HG02870 (cell line): ENCODE results near the gene FCMR.

Experiments used
- ATAC-seq: cut with Tn5 transposase; IDR thresholded peaks from one replicate; pipeline ENCODE4 v1.9.1; 2021; ENCODE audit warnings: mild to moderate bottlenecking, moderate library complexity; ENCODE audit not compliant: unreplicated experiment

FCMR gene

DNA sequence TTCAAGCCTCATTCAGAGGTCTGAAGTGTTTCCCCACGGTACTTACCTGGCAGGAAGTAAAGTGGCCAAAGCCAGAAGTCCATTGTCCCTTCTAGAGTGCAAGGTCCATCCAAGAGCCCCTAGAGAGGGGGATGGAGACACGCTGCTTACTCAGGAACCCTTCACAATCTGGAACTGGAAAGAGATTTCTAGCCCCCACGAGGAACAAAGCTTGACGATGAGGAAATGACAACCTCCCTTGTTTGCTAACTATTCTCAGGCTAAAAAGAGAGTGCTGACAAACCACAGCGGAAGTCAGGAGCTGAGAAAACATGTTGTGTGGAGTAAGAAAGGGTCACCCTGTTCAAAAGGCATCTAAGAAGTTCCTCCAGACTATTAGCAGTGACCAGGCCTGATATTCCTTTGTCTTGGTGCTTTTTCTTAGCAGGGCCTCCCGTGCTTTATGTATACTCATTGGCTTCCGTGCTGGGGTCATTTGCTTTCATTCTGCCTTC is at the start of gene FCMR:
TSS of gene FCMR (minus strand) at position 170 of the 494 bp plus-strand sequence. CDS start at position 83, 87 bp downstream.
- ATAC-seq = no peak

DNA sequence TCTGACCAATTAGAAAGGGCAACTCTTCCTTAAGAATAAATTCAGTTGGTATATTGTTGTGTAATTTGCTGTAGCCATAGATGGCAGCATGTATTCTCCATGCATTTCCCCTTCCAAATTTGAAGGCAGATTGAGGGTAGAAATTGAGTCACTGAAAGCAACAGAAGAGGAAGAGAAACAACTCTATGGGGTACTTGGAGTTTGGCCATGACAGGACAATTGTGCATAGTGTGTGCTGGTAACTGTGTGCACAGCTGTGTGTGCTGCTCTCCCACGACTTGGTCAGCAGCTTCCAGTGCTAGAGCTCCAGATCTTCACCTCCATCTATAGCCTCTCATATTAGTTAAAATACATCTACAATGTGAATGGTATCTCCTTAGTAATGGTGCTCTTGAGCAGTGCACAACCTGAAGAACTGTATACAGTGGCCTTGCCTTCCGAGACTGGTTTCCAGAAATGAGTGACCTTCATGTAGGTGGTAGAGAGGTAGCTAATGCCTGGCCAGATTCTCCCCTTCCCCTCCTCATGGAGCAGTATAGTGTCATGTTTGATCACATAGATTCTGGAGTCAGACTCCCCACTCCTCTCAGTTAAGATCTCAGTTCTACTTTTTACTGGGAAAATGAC is 49.4 kb upstream of the FCMR start:
- ATAC-seq = peak; percentile 68

GRCh38 chr1:206970446-206970845 is 48.7 kb upstream of the FCMR start, which contains the start of gene FCAMR:
FCAMR (minus strand) TSS chr1:206970460; CDS start chr1:206970125, 335 bp downstream.
- no peak for ATAC-seq

DNA sequence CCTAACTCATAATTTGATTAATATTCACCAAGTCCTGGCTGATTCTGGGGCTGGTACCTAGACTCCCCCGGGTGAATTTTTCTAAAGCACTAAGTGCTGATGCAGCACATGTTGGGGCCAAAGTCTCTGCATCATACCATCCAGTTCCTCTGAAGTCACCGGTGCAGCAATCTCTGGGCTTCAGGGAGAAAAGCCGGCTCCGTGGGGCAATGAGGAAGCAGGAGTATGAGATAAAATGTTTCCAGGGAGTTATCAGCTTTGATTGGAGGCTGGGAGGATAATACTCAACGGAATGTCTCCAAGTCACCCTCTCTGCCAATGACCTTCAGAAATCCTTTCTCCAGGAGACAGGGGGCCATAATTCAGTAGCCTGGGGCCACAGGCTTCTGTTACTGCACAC is 47.3 kb upstream of the FCMR start:
- no peak for ATAC-seq

GRCh38 chr1:206967096-206967849 is 45.5 kb upstream of the FCMR start:
- ATAC-seq = no peak

- no peak for ATAC-seq
These were observed 44.0 kb upstream of the FCMR start for GRCh38 chr1:206965781-206966180.

GRCh38 chr1:206963740-206964139 is 42.0 kb upstream of the FCMR start:
- no peak for ATAC-seq

GRCh38 chr1:206963119-206963712 is 41.5 kb upstream of the FCMR start:
- no peak for ATAC-seq

DNA sequence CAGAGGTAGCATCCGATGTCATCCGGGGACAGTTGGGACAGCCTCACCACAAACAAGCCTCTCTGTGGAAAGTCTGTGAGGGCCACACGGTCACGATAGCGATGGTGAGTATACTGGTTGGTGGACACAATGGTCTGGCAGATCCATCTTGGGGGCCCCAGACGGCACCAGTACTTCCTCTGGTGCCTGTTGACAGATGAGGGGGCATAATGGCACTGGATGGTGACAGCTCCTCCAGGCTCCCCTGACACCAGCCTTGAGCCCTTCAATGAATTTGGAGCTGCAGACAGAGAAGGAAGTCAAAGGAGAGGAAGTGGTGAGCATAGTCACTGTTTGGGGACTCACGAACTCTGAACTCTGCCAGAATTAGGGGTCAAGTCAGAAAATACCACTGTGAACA is 40.5 kb upstream of the FCMR start:
- no peak for ATAC-seq

DNA sequence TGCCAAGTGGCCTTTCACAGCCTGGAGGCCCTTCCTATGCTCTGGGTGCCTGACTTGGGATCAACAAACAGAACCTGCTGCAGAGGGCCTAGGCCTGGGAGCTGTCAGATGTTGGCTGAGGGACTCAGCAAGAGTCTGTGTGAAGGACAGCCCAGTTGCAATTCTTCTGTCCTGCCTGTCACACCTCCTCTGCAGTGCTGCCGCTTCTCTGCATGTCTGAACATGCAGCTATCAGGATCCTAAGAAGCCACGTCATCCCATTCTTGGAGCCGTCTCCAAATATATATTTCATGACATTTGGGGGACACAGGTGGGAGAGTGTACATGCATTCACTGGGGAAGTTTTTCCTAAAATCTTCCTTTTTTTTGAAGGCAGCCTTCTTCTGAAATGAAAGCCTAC is 39.9 kb upstream of the FCMR start:
- ATAC-seq = no peak

GRCh38 chr1:206960676-206961386 is 39.1 kb upstream of the FCMR start:
- ATAC-seq = no peak

DNA sequence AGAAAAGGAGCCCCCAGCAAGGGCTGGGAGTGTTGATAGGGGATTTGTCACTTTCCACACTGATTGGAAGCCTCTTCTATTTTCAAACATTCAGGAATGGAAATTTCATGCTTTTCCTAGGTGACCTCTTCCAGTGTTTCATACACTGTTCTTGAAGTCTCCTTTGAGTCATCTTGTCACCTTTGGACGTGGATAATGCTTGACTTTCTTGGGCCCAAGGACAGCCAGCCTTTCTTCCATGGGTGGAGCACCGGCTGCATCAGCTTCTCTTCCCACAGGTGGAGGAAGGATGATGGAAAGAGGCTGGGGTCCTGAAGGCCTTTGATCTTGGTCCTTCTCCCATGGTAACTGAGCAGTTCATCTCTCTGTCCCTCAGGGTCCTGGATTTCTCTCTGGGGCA is 36.4 kb upstream of the FCMR start:
- no peak for ATAC-seq

DNA sequence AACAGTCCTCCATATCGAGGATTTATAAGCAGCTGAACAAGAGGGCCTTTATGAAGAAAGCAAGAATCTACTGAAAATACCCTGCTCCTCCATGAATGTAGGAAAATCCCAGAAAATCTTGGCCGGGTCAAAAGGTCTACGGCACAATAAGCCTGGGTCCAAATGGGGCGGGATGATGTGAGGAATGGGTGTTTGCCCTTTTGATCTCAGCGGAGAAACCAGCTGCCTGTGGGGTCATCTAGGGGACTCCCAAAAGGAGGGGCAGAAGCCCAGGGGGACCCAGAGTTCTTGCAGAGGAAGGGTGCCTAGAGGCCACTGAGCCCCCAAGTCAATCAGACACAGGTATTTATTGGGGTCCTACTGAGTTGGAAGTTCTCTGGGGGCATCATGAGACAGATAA is 35.9 kb upstream of the FCMR start:
- no peak for ATAC-seq

DNA sequence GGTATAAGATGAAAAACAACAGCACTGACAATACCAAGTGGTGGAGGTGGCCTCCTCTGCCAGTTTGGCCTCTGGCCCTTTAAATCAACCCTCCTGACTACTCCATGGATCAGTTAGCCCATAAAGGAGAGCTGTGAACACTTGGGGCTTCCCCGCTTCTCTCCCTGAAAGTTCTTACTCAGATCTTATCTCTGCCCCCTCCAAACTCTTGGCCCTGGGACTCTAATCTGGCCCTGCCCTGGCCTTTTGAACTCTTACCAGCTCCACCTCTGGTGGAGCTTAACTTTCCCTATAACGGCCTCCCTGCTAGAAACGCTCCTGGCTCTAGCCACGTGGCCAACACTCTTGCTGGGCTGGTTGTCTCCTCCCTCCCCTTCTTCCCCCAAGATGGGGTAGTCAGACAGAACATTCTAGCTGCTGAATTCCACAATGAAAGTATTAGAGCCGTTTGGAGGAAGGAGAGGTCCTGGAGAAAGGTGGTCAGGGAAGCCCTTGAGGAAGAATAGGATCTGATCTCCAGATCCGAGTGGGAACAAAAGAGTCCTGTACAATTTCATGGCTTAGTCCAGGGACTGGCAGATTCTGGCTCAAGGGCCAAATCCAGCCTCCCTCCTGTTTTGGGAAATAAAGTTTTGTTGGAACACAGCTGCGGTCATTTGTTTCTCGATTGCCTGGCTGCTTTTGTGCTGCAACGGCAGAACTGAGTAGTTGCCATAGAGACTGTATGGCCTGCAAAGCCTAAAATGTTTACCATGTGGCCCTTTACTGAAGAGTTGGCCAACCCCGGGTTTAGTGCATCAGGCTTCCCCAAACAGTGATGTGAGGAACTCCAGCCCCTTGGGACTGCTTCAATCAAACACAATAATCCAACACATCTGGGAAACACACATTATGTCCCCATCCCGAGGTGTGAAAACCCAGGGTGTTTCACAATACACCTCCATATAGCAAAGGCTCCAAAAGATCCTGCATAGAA is 34.0 kb upstream of the FCMR start:
- ATAC-seq = no peak

DNA sequence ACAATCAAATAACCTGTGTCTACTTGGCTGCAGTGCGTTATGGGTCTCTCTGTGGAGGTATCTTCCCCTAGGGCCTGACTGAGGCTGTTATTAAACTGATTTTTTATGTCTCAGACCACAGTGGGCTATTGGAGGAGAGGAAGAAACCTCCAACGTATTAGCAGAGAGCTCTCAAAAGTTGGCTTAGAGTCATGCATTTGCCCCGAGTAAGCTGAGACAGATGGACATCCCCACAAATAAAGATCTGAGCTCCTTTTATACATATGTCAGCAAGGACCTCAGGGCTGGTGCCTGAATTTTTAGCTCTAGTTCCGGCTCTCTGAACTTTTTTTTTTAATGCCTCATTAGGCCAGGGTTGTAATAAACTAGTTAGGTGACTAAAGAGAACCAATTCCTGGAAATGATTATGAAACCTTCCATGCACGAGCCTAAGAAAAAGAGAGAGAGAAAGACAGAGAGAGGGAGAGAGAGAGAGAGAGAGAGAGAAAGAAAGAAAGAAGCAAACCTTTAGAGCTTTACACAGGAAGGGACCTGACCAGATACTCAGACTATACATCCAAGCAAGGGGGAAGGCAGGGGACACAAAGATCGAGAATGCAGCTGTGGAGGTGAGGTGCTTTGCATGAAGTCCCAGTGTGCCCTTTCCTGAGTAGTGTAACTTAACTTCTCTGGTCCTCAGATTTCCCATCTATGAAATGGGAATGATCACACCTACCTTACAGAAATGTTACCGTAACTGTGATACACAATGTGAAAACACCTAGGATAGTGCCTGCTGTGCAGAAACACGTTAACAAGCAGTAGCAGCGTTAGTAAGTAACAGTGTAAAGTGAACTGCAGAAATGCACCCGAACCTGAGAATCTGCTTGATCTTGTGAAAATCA is 33.0 kb upstream of the FCMR start:
- no peak for ATAC-seq

DNA sequence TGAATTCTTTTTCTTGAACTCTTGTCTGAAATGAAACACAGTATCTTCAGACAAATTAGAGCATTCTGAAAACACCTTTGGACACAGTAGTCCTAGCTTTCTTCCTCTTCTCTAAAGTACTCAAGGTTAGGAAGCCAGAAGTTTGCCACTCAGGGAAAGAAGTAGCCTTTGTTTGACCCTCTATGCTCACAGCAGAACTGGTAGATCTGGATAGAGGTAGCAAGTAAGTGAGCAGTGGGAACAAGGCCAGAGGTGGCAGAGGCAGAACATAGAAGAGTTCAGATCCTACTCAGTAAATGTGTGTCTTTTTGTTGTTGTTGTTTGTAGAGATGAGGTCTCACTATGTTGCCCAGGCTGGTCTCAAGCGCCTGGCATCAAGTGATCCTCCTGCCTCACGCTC is 31.9 kb upstream of the FCMR start:
- no peak for ATAC-seq

- no peak for ATAC-seq
These were observed 31.4 kb upstream of the FCMR start for GRCh38 chr1:206953126-206953525.

GRCh38 chr1:206952171-206952570 is 30.4 kb upstream of the FCMR start:
- ATAC-seq = no peak
